KOPT-K1 (cell line): ENCODE data around the gene IMPDH1.

Experiments used
- H3K27ac ChIP-seq: fragments of 200-600 bp; sonication (generic); 2 replicates; pipeline ENCODE4 v1.5.1; 2016; ENCODE audit warnings: antibody characterized with exemption, mild to moderate bottlenecking, low read depth, low read length; ENCODE audit not compliant: poor library complexity, severe bottlenecking
- H3K36me3 ChIP-seq: fragments of 200-600 bp; sonication (generic); 2 replicates; pipeline ENCODE4 v1.5.1; 2017; ENCODE audit warnings: antibody characterized with exemption, mild to moderate bottlenecking, low read length, moderate library complexity; ENCODE audit not compliant: insufficient read depth
- H3K9me3 ChIP-seq: fragments of 200-600 bp; sonication (generic); 2 replicates; pipeline ENCODE4 v1.5.1; 2017; ENCODE audit warnings: antibody characterized with exemption, low read length, mild to moderate bottlenecking; ENCODE audit not compliant: insufficient read depth, poor library complexity, severe bottlenecking

The IMPDH1 gene

GRCh38 chr7:128389618-128390329, 20.0 kb downstream of the IMPDH1 start:
- Histone ChIP-seq H3K27ac (no peak overlapping the region), H3K9me3 (no peaks in the 10 kb centered on the region), H3K36me3 (no peaks in the 10 kb centered on the region)

DNA sequence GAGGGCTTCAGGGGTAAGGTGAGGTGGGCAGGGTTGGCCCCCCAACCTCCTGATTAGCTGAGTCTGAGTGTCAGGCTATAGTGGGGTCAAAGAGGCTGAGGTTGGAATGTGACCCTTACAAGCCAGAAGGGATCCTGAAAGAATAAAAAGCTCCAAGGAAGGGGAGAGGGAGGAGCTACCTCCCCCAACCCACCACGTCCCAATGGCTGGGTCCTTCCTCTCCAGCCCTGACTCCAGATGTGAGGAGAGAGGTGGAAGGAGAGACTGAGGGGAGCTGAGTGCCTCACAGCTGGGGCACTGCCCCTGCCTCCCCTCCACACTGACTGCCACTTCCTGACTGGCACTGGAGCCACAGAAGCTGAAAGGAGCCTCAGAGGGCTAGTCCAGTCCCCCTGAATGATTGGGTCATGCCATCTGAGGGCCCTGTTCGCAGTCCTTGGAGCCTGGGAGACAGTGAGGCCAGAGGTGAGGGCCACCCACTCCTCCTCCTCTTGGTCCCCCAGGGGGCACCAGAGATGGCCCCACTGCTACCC, 20.6 kb downstream of the IMPDH1 start:
- no peak overlapping the region for H3K27ac ChIP-seq

DNA sequence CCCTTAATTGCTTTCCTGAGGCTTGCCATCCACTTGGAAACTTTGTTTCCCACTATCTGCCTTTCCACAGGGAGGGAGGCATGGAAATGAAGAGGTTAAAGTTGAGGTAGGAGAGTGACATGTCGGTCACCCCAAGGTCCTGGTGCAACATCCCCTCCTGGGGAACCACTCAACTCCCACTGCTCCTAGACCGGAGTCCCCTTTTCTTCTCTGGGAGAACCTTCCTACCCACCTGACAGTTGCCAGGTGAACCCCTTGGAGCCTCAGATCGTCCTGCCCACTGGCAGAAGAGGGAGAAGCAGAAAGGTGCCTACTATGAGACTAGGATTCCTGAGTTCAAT, 21.7 kb downstream of the IMPDH1 start:
- no peaks in the 10 kb centered on the region for H3K36me3 ChIP-seq
- H3K9me3 ChIP-seq: no peaks in the 10 kb centered on the region
- no peak overlapping the region for H3K27ac ChIP-seq

More for the DNA sequence above, 20.6 kb downstream of the IMPDH1 start:
- Histone ChIP-seq H3K36me3 (no peaks in the 10 kb centered on the region), H3K9me3 (no peaks in the 10 kb centered on the region)

DNA sequence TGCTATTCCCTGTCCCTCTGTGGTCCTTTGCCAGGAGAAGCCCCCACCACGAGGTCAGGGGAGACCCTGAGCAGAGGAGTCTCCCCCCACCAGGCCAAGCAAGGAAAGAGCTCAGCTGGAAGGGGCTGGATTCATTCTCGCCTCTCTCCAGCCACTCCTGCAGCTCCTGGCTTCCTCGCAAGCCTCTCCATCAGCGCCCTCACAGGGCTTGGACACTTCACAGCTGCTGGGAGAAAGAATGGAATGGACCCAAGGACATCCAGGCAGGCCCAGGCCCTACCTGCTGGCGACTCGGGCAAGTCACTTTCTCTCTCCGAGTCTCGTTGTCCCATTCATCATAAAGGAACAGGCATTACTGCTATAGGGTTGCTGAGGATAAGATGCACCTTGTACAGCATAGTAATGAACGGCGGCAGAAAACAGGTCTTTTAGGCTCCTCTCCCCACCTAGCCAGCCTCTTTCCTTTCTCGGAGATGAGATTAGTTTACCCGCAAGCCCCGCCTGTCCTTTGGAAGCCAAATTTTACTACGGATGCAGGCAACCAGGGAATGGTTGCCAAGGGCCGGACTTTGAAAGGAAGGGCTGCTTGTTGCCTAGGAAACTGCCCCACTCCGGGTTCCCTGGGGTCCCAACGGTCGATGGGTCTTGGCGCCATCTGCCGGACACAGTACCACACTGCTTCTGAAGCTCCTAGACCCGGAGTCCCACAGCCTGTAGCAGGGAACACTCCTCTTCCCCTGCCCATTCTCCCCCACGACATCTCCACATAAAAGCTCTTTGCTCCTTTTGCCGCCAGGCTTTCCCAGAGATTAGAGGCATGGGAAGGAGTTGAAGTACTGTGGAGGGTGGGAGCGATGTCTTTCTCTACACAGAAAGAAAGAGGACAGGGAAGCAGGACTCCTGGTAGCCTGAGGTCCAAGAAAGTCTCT, 22.3 kb downstream of the IMPDH1 start:
- H3K9me3 ChIP-seq: no peaks in the 10 kb centered on the region
- H3K27ac ChIP-seq: no peak overlapping the region
- no peaks in the 10 kb centered on the region for H3K36me3 ChIP-seq

GRCh38 chr7:128385988-128386925, 23.5 kb downstream of the IMPDH1 start:
- H3K36me3 ChIP-seq: no peaks in the 10 kb centered on the region
- no peaks in the 10 kb centered on the region for H3K9me3 ChIP-seq
- no peak overlapping the region for H3K27ac ChIP-seq

DNA sequence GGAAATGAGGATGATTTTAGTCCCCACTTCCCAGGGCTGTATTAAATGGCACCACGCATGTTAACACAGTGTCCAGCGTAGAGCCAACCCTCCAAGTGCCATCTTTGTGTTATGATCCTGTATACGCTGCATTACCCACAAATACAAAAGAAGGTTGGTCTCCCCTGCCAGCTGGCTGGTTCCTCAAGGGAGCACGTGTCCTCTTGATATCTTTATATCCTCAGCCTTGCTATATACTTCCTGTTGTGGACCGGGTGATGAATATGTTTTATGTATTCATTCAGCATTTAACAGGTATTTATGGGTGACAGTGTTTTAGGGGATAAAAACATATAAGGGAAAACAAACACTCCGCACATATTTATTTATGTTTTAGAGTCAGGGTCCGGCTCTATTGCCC, 25.1 kb downstream of the IMPDH1 start:
- Histone ChIP-seq H3K9me3 (no peaks in the 10 kb centered on the region), H3K27ac (no peak overlapping the region), H3K36me3 (no peaks in the 10 kb centered on the region)

GRCh38 chr7:128383776-128384175, 26.0 kb downstream of the IMPDH1 start:
- Histone ChIP-seq H3K36me3 (no peaks in the 10 kb centered on the region), H3K27ac (no peak overlapping the region), H3K9me3 (no peaks in the 10 kb centered on the region)

GRCh38 chr7:128381161-128381821, 28.5 kb downstream of the IMPDH1 start:
- no peaks in the 10 kb centered on the region for H3K9me3 ChIP-seq
- H3K27ac ChIP-seq: no peak overlapping the region
- no peaks in the 10 kb centered on the region for H3K36me3 ChIP-seq

DNA sequence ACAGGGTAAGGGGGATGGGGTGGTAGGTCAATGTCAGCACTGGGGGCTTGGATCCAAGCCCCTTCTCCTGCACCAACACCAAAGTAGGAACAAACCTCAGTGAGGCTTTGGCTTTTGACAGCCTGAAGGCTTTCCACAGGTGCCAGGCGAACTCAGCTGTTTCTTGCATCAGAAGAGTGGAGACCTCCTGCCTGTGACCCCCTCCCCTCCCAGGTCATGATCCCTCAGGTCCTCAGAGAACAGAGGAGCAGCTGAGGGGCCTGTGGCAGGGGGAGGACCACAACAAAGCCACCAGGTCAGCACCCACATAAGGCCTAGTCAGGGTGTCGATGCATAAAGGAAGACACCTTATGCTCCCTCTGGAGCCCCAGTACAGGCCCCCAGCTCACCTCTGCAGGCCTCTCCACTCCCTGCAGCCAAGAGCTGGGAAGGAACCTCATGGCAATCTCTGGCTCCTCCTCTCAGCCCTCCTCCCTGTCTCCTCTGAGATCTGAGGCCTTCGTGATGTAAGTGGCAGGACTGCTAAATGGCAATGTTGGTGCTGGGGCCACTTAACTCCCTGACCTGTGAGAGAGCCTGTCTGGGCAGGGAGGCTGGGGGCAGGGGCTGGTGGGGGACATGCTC, 29.2 kb downstream of the IMPDH1 start:
- Histone ChIP-seq H3K36me3 (no peaks in the 10 kb centered on the region), H3K9me3 (no peaks in the 10 kb centered on the region), H3K27ac (no peak overlapping the region)

DNA sequence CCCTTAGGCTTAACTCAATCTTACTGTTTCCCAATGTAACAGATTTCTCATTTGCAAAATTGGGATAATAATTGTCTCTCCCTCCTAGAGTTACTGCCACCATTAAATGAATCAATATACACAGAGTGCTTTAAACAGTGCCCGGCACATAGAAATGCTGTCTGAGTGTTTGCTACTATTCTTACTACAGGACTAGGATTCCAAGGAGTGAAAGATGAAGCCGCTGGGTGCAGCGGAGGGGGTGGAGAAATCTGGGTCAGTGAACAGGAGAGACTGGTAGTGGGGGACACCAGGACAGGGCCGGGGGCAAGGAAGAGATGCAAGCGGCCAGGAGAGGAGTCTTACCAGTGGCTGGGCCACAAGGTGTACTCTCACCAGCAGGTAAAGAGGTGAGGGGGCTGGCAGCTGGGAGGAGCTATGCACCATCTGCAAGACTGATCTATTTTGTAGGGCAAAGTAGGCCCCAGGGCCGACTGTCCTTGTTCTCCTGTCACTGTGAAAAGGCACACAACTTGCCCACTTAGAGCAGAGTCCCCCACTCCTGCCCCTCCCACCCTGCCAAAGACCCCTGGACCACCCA, 29.8 kb downstream of the IMPDH1 start:
- H3K9me3 ChIP-seq: no peaks in the 10 kb centered on the region
- no peaks in the 10 kb centered on the region for H3K36me3 ChIP-seq
- no peak overlapping the region for H3K27ac ChIP-seq

DNA sequence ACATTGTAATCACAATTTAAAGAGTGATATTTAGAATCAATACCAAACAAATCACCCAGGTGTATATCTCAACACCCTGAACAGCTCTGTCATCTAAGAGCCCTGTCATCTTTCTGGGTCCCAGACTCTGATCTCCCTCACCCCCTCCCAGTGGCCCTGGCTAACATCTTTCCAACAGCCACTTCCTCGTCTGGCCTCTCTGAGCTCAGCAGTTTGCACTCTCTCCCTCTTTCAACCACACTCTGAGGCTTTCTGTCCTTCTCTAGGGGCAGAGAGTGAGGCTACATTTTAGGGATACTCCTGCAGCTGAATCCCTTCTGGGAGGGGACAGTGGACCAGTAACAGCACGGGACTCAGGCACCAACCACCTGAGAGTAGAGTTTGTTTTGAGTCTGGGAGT, 31.1 kb downstream of the IMPDH1 start:
- Histone ChIP-seq H3K27ac (no peak overlapping the region), H3K9me3 (no peaks in the 10 kb centered on the region), H3K36me3 (no peaks in the 10 kb centered on the region)

GRCh38 chr7:128376077-128376476, 33.7 kb downstream of the IMPDH1 start:
- Histone ChIP-seq H3K9me3 (no peaks in the 10 kb centered on the region), H3K27ac (no peak overlapping the region), H3K36me3 (no peaks in the 10 kb centered on the region)

- H3K27ac ChIP-seq: no peak overlapping the region
- H3K36me3 ChIP-seq: no peaks in the 10 kb centered on the region
- H3K9me3 ChIP-seq: no peaks in the 10 kb centered on the region
Measured at GRCh38 chr7:128374041-128374440, 35.7 kb downstream of the IMPDH1 start.

DNA sequence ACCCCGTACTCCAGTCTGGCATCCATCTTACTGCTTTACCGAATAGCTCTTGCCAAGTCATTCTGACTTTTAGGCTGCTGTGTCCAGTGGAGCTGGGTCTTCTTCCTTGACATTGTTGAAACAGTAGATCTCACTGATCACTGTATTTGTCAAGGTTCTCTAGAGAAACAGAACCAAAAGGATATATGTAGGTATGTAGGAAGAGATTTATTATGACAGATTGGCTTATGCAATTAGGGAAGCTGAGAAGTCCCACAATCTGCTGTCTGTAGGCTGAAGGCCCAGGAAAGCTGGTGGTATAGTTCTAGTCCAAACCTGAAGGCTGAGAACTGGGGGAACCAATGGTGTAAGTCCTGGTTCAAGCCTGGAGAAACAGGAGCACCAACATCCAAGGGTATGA, 36.2 kb downstream of the IMPDH1 start:
- Histone ChIP-seq H3K27ac (no peak overlapping the region), H3K9me3 (no peaks in the 10 kb centered on the region), H3K36me3 (no peaks in the 10 kb centered on the region)
